H9 (cell line): ENCODE data around the gene TCEA3. TPM values are rescaled to one million over a fixed set of nuclear protein-coding genes. Genes with fewer than 3 reads are reported as not detected.

Experiments used
- DNase-seq: peaks from one replicate; pipeline ENCODE4 v3.0.0-alpha.2; 2017
- H2AFZ ChIP-seq: one replicate; pipeline ENCODE4 v1.6.1; 2013; ENCODE audit warnings: mild to moderate bottlenecking, low read length, control low read depth, moderate library complexity
- H2AK5ac ChIP-seq: 2 replicates; pipeline ENCODE4 v1.6.1; 2013; ENCODE audit warnings: low read length, control low read depth, mixed read lengths; ENCODE audit not compliant: insufficient read length
- H2BK120ac ChIP-seq: one replicate; pipeline ENCODE4 v1.6.1; 2013; ENCODE audit warnings: low read depth, mild to moderate bottlenecking, low read length, control low read depth, inconsistent platforms; ENCODE audit not compliant: poor library complexity, severe bottlenecking
- H2BK12ac ChIP-seq: 2 replicates; pipeline ENCODE4 v1.6.1; 2013; ENCODE audit warnings: low read length, control low read depth, mixed read lengths, low read depth; ENCODE audit not compliant: insufficient read length
- H2BK15ac ChIP-seq: 2 replicates; pipeline ENCODE4 v1.6.1; 2013; ENCODE audit warnings: low read depth, low read length, control low read depth
- H2BK20ac ChIP-seq: one replicate; pipeline ENCODE4 v1.6.1; 2013; ENCODE audit warnings: low read depth, mild to moderate bottlenecking, low read length, control low read depth, inconsistent platforms; ENCODE audit not compliant: poor library complexity, severe bottlenecking
- H2BK5ac ChIP-seq: 2 replicates; pipeline ENCODE4 v1.6.1; 2013; ENCODE audit warnings: low read length, control low read depth, mixed read lengths; ENCODE audit not compliant: insufficient read length
- H3K14ac ChIP-seq: 2 replicates; pipeline ENCODE4 v1.6.1; 2013; ENCODE audit warnings: low read length, control low read depth; ENCODE audit not compliant: insufficient read depth
- H3K18ac ChIP-seq: 2 replicates; pipeline ENCODE4 v1.6.1; 2013; ENCODE audit warnings: low read depth, mild to moderate bottlenecking, mixed read lengths, low read length, control low read depth; ENCODE audit not compliant: insufficient read length
- H3K23ac ChIP-seq: 2 replicates; pipeline ENCODE4 v1.6.1; 2013; ENCODE audit warnings: low read length, control low read depth, mixed read lengths, low read depth; ENCODE audit not compliant: insufficient read length
- H3K23me2 ChIP-seq: 2 replicates; pipeline ENCODE4 v1.6.1; 2013; ENCODE audit warnings: low read depth, mild to moderate bottlenecking, mixed read lengths, low read length, control low read depth; ENCODE audit not compliant: insufficient read length, poor library complexity, severe bottlenecking
- H3K27ac ChIP-seq: 2 replicates; pipeline ENCODE4 v1.5.1; 2013; ENCODE audit warnings: low read length, control low read depth, mixed read lengths, low read depth; ENCODE audit not compliant: insufficient read length
- H3K27me3 ChIP-seq: 2 replicates; pipeline ENCODE4 v1.6.1; 2013; ENCODE audit warnings: low read length, control low read depth, inconsistent platforms; ENCODE audit not compliant: insufficient read depth
- H3K4ac ChIP-seq: 2 replicates; pipeline ENCODE4 v1.6.1; 2013; ENCODE audit warnings: low read depth, mild to moderate bottlenecking, control low read depth, inconsistent platforms, low read length, moderate library complexity
- H3K4me1 ChIP-seq: 2 replicates; pipeline ENCODE4 v1.6.1; 2013; ENCODE audit warnings: low read length, control low read depth, inconsistent platforms; ENCODE audit not compliant: insufficient read depth
- H3K4me2 ChIP-seq: 2 replicates; pipeline ENCODE4 v1.6.1; 2013; ENCODE audit warnings: low read length, control low read depth, mixed read lengths; ENCODE audit not compliant: insufficient read length, insufficient read depth
- H3K56ac ChIP-seq: 2 replicates; pipeline ENCODE4 v1.6.1; 2013; ENCODE audit warnings: low read depth, mild to moderate bottlenecking, mixed read lengths, low read length, control low read depth; ENCODE audit not compliant: insufficient read length
- H3K79me1 ChIP-seq: 2 replicates; pipeline ENCODE4 v1.6.1; 2013; ENCODE audit warnings: low read depth, mild to moderate bottlenecking, moderate library complexity, low read length, control low read depth, inconsistent platforms; ENCODE audit not compliant: insufficient read depth, poor library complexity, severe bottlenecking
- H3K79me2 ChIP-seq: 2 replicates; pipeline ENCODE4 v1.6.1; 2013; ENCODE audit warnings: low read length, control low read depth, inconsistent platforms; ENCODE audit not compliant: insufficient read depth
- H3K9ac ChIP-seq: 2 replicates; pipeline ENCODE4 v1.6.1; 2013; ENCODE audit warnings: low read length, control low read depth, mixed read lengths; ENCODE audit not compliant: insufficient read length; ENCODE audit errors: extremely low read depth
- H3K9me3 ChIP-seq: one replicate; pipeline ENCODE4 v1.6.1; 2013; ENCODE audit warnings: low read depth, low read length, inconsistent platforms; ENCODE audit not compliant: control insufficient read depth
- H3T11ph ChIP-seq: one replicate; pipeline ENCODE4 v1.6.1; 2013; ENCODE audit warnings: mild to moderate bottlenecking, low read length, control low read depth, inconsistent platforms
- H4K20me1 ChIP-seq: one replicate; pipeline ENCODE4 v1.6.1; 2013; ENCODE audit not compliant: control insufficient read depth, insufficient read length, insufficient read depth
- H4K5ac ChIP-seq: 2 replicates; pipeline ENCODE4 v1.6.1; 2013; ENCODE audit warnings: low read depth, mild to moderate bottlenecking, mixed read lengths, low read length, control low read depth; ENCODE audit not compliant: insufficient read length
- H4K8ac ChIP-seq: replicated peaks from 2 replicates; pipeline ENCODE4 v1.6.1; 2013; ENCODE audit warnings: low read length, control low read depth, mixed read lengths, low read depth; ENCODE audit not compliant: insufficient read length
- H4K91ac ChIP-seq: 2 replicates; pipeline ENCODE4 v1.6.1; 2013; ENCODE audit warnings: low read depth, mild to moderate bottlenecking, moderate library complexity, mixed read lengths, low read length, control low read depth; ENCODE audit not compliant: insufficient read length
- H3K27ac Mint-ChIP-seq, 3 experiments: 2 replicates in 2 of 3; 3 replicates in 1 of 3; pipeline ENCODE4 v1.8.0; 2020 to 2021; ENCODE audit warnings: mixed read lengths in 3 of 3, mild to moderate bottlenecking in 1 of 3, moderate library complexity in 1 of 3
- H3K27me3 Mint-ChIP-seq: 2 replicates; pipeline ENCODE4 v1.8.0; 2021; ENCODE audit warnings: low read depth, mild to moderate bottlenecking, moderate library complexity, mixed read lengths
- H3K36me3 Mint-ChIP-seq, 3 experiments: 2 replicates in 2 of 3; 3 replicates in 1 of 3; pipeline ENCODE4 v1.8.0; 2020 to 2021; ENCODE audit warnings: low read depth in 3 of 3, mixed read lengths in 3 of 3; ENCODE audit not compliant: insufficient read depth in 1 of 3
- H3K4me1 Mint-ChIP-seq, 2 experiments: 2 replicates each; pipeline ENCODE4 v1.8.0; 2020; ENCODE audit warnings: mixed read lengths in 2 of 2
- H3K4me3 Mint-ChIP-seq, 2 experiments: 2 replicates in 1 of 2; 3 replicates in 1 of 2; pipeline ENCODE4 v1.8.0; 2020 to 2021; ENCODE audit warnings: mild to moderate bottlenecking in 2 of 2, mixed read lengths in 2 of 2, moderate library complexity in 1 of 2
- H3K9me3 Mint-ChIP-seq, 2 experiments: 2 replicates in 1 of 2; 3 replicates in 1 of 2; pipeline ENCODE4 v1.8.0; 2020; ENCODE audit warnings: mild to moderate bottlenecking in 2 of 2, mixed read lengths in 2 of 2, moderate library complexity in 1 of 2
- CTCF ChIP-seq: fragments of 200-600 bp; sonication (generic); conservative IDR thresholded peaks from 3 replicates; pipeline ENCODE4 v1.8.0; 2021; ENCODE audit warnings: antibody characterized with exemption, mild to moderate bottlenecking
- WGBS: extraction: QIAGEN DNeasy Blood & Tissue Kit; methylation state at CpG from one replicate; pipeline ENCODE4 v1.1.7; 2013; ENCODE audit warnings: missing lambda C conversion rate, low lambda C conversion rate, mixed read lengths; ENCODE audit not compliant: insufficient read length; ENCODE audit errors: extremely low coverage; 5-methylcytosine and 5-hydroxymethylcytosine counted together
- total RNA-seq: library from RNA; stranded (reverse); gene quantifications from 2 replicates; pipeline ENCODE4 v1.2.1, GENCODE V29; 2021

The TCEA3 gene
- total RNA-seq, 1 experiment from 2014 or later = 0.37 TPM

- Histone ChIP-seq H3K18ac (no peak overlapping the region), H2AK5ac (no peak overlapping the region), H3K27me3 (no peaks in the 10 kb centered on the region), H3K9me3 (no peaks in the 10 kb centered on the region), H3K4ac (no peak overlapping the region), H3T11ph (no peak overlapping the region), H3K4me1 (no peaks in the 10 kb centered on the region), H4K91ac (no peak overlapping the region), H4K5ac (no peak overlapping the region), H3K4me2 (no peak overlapping the region), H3K9ac (no peak overlapping the region), H3K79me1 (no peaks in the 10 kb centered on the region), H3K56ac (no peak overlapping the region), H3K23me2 (no peaks in the 10 kb centered on the region), H2BK15ac (no peak overlapping the region), H2BK5ac (no peak overlapping the region), H3K23ac (no peak overlapping the region), H4K8ac (no peak overlapping the region), H3K27ac (no peak overlapping the region), H2BK120ac (no peak overlapping the region), H4K20me1 (no peaks in the 10 kb centered on the region), H3K14ac (no peak overlapping the region), H2AFZ (no peak overlapping the region), H2BK20ac (no peak overlapping the region), H2BK12ac (no peak overlapping the region), H3K79me2 (no peaks in the 10 kb centered on the region)
- Mint-ChIP-seq H3K27me3 (no peaks in the 10 kb centered on the region; the same call in none of the 2 replicates), H3K4me1 (peaks cover 0 to 5% of the 10 kb centered on the region in 2 experiments; a peak in 2 of 4 replicates), H3K27ac (no peak overlapping the region), H3K4me3 (no peak overlapping the region), H3K36me3 (peaks cover 30 to 46% (median 40%) of the 10 kb centered on the region in 3 experiments; a peak in 6 of 7 replicates), H3K9me3 (no peaks in the 10 kb centered on the region)
- no CpG with 5 or more reads among the region's 13 CpGs for WGBS
- DNase-seq = peak; percentile 34
- no peak for TF ChIP-seq CTCF
Observed at GRCh38 chr1:23437355-23437664, 12.8 kb upstream of the TCEA3 start.
